ENCODE results near the gene SLC9C1. TPM values are rescaled to one million over a fixed set of nuclear protein-coding genes. Genes with fewer than 3 reads are reported as not detected.

The SLC9C1 gene
- 0.46 TPM for total RNA-seq

GRCh38 chr3:112293368-112294321 is at the start of gene SLC9C1:
TSS of gene SLC9C1 (minus strand) at chr3:112294216. CDS start at chr3:112286791, 7,425 bp downstream.
- DNase-seq (ENCODE audit: low spot score), result peak; percentile 77

GRCh38 chr3:112341386-112341785 is 47.4 kb upstream of the SLC9C1 start:
- DNase-seq (ENCODE audit: low spot score), result no peak

- DNase-seq (ENCODE audit: low spot score), result no peak
Observed at GRCh38 chr3:112339609-112340008, 45.6 kb upstream of the SLC9C1 start.

GRCh38 chr3:112339134-112339533 is 45.1 kb upstream of the SLC9C1 start:
- no peak for DNase-seq (ENCODE audit: low spot score)

DNA sequence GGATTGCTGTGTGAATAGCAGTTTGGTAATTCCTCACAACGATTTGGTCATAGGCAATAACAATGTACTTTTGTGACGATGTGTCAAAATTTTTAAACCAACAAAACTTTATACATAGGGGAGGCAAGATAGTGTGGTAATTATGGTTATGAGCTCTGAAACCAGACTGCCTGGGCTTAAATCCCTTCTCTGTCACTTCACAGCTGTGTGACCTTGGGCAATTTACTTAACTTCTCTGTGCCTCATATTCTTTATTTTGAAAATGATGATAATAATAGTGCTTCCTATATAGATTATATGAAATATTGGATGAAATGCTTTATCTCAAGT is 44.7 kb upstream of the SLC9C1 start:
- no peak for DNase-seq (ENCODE audit: low spot score)

GRCh38 chr3:112338021-112338726 is 44.2 kb upstream of the SLC9C1 start:
- no peak for DNase-seq (ENCODE audit: low spot score)

DNA sequence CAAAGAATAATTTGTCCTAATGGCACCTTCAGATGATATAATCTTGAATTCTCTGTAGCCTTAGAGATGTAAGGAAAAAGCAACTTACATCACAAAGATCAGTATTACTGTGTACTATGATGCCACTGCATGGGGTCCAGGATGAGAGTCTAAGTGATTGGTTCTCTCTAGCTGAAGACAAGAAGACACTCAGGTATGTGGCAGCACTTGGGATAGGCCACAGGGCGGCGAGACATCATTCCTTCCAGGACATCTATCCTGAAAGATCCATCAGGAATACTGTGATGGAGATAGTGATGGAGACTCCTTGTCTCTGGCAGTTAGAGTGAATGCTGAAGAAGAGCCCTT is 41.4 kb upstream of the SLC9C1 start:
- no peak for DNase-seq (ENCODE audit: low spot score)

- DNase-seq (ENCODE audit: low spot score), result no peak
Observed at GRCh38 chr3:112334691-112335433, 40.8 kb upstream of the SLC9C1 start.

GRCh38 chr3:112333381-112334317 is 39.6 kb upstream of the SLC9C1 start:
- no peak for DNase-seq (ENCODE audit: low spot score)

- peak; percentile 23 for DNase-seq (ENCODE audit: low spot score)
Observed at GRCh38 chr3:112333002-112333380, 39.0 kb upstream of the SLC9C1 start, which contains the start of gene CD200. TSS of gene CD200 (plus strand) at chr3:112333156. CDS start at chr3:112333213, 57 bp downstream.

- no peak for DNase-seq (ENCODE audit: low spot score)
Observed at GRCh38 chr3:112331851-112332250, 37.8 kb upstream of the SLC9C1 start.

DNA sequence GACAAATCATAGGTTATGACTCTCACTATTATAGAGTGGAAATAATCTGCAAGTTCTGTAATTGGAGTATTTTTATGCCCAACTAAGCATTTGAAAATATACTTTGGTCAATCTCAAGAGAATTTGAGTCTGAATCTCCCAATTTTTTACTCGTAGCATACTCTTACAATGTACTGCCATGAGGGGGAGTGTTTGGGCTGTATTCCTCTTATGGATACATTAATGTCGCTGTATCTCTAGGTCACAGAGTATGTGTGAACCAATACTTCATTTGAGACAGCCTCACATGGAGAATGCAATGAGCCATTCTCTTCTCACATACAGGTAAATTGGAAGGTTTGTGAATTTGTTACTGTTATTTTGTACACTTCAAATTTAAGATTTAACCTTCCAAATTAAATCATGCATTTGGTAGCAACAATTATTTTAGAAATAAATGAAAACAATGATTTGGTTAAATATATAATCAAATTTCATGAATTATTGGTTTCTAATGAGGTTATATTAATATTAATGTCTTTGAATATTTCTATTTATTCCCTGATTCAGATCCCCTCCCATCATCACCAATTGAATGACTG is 33.4 kb upstream of the SLC9C1 start:
- peak; percentile 53 for DNase-seq (ENCODE audit: low spot score)

GRCh38 chr3:112321867-112322652 is 28.0 kb upstream of the SLC9C1 start:
- no peak for DNase-seq (ENCODE audit: low spot score)

DNA sequence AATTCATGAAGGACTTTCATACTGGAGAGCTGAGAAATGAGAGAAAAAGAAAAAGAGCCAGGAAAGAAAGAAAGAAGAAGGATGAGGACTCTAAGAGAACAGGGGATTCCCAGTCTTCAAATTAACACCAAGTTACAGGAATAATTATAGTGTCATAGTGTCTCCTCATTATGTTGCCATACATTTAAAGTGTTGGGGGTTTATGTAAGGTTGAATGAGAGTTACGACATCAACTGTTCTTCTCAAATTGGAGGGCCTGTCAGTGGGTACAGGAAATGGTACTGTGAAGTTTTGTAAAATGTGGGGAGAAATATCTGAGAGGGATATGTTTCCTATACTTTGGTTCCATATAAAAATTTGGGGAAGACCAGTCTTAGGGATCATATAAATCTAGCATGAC is 26.7 kb upstream of the SLC9C1 start:
- no peak for DNase-seq (ENCODE audit: low spot score)

DNA sequence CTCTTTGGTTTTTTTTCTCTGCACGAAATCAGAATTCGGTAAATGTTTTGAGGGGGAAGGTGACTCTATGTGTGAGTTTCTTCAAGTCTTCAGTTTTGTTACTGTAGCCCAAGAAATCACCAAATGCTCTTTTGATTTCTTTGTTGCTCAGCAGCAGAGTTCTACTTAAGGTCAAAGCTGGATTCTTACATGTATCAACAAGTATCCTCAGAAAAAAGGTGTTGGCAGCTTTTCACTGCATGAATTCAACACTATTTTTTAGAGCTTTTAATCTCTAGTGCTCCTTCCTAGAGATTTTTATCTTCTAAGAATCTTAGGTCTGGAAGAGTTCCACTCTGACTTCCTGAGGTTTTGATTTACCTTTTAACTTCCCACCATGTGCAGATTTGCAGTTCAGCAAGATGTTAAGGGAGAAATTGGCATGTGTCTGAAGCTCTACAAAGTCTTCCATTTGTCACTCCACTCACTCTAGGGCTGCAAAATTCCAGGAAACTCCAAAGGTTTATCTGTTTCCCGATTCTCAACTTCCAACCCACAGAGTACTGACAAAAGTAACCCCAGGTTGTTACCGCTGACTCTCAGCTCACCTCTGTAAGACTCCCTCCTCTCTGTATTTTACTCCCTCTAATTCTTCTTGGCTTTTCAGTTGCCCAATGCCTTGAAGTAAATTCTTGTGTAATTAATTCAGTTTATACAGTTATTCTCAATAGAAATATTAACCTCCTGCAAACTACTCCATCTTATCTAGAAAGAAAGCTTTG is 25.7 kb upstream of the SLC9C1 start:
- no peak for DNase-seq (ENCODE audit: low spot score)

DNA sequence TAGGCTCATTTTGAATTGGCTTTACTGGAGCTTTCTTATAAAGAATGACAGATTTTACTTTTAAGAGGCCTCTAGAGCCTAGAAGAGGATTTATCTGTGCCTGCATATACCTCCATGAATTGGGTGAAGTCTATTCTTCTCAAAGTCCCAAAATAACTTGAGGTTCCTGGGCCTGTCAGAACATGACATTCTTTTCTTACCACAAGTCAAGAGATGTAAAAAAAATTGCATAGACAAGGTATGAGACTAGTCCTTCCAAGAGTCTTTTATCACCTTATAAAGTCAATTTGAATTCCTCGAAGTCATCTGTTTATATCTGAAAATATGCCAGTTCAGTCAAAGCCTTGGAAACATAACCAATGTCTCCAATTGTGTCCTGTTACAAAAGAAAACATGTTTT is 21.8 kb upstream of the SLC9C1 start:
- no peak for DNase-seq (ENCODE audit: low spot score)

DNA sequence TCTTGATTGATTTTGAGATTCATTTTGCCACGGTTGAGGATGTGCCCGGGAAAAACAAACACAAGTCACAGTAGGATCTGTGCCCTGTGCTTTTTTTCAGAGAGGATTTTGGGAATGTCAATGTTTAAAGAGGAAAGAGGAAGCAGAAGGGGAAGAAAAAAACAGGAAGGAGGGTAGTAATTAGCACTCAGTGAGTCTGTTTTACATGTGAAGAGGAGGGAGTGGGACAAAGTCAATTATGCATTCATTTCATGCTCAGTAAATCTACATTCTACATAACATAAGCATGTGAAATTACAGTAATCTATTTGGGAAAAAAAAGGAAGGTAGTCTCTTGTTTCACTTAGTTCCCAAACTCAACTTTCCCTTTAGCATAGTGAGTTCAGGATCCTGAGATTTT is 20.6 kb upstream of the SLC9C1 start:
- DNase-seq (ENCODE audit: low spot score), result no peak

- DNase-seq (ENCODE audit: low spot score), result no peak
Observed at GRCh38 chr3:112308151-112308911, 14.3 kb upstream of the SLC9C1 start.

DNA sequence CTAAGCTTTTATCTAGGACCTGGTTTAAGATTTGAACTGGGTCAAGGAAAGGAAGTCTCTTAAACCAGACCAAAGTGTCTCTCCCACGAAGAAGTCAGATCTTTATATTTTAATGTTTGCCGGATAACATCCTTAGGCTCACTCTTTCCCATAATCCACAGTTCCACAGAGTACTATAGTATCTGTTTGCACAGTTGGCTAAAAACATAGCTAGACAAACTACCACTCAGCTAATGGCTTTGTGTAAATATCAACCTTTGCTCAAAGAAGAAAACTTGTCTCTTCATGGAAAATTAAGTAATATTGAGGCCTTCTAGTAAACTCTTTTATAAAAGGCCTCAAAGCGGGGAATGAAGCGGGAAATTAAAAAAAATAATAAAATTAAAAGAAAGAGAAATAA is 13.5 kb upstream of the SLC9C1 start:
- DNase-seq (ENCODE audit: low spot score), result no peak

Measured in mucosa of gallbladder (tissue), 1 donor.